ENCODE data around the gene CHD9. TPM values are rescaled to one million over a fixed set of nuclear protein-coding genes. Genes with fewer than 3 reads are reported as not detected.

The CHD9 gene
- total RNA-seq, 1 donor from 2014 or later: 49.2 TPM

DNA sequence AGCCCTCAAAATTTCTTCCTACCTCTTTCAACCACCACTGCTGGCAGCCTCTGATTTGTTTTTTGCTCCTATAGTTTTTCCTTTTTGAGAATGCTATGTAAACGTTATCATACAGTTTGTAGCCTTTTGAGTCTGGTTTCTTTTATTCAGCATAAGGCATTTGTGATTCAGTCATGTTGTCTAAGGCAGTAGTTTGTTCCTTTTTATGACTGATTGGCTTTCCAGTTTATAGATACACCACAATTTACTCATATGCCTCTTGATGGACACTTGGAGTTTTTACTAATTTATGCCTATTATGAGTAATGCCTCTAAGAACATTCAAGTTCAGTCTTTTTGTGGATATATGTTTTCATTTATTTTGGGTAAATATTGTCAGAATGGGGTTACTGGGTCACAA, 136.6 kb downstream of the CHD9 start:
- no peak overlapping the region for H3K4me3 Mint-ChIP-seq (ENCODE audit: unreplicated experiment)
- no peak overlapping the region for H3K27ac Mint-ChIP-seq (ENCODE audit: unreplicated experiment)
- DNase-seq (ENCODE audit: low spot score): no peak
- H3K4me1 Mint-ChIP-seq (ENCODE audit: unreplicated experiment): no peaks in the 10 kb centered on the region
- peaks cover 4% of the 10 kb centered on the region for H3K9me3 Mint-ChIP-seq (ENCODE audit: unreplicated experiment)
- H3K36me3 Mint-ChIP-seq (ENCODE audit: low read depth, unreplicated experiment): peaks cover 12% of the 10 kb centered on the region
- no peaks in the 10 kb centered on the region for H3K27me3 Mint-ChIP-seq (ENCODE audit: unreplicated experiment)
- TF ChIP-seq, protein P1, sequence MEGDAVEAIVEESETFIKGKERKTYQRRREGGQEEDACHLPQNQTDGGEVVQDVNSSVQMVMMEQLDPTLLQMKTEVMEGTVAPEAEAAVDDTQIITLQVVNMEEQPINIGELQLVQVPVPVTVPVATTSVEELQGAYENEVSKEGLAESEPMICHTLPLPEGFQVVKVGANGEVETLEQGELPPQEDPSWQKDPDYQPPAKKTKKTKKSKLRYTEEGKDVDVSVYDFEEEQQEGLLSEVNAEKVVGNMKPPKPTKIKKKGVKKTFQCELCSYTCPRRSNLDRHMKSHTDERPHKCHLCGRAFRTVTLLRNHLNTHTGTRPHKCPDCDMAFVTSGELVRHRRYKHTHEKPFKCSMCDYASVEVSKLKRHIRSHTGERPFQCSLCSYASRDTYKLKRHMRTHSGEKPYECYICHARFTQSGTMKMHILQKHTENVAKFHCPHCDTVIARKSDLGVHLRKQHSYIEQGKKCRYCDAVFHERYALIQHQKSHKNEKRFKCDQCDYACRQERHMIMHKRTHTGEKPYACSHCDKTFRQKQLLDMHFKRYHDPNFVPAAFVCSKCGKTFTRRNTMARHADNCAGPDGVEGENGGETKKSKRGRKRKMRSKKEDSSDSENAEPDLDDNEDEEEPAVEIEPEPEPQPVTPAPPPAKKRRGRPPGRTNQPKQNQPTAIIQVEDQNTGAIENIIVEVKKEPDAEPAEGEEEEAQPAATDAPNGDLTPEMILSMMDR (IDR thresholded peaks at IDR 0.05; ENCODE audit: unreplicated experiment): no peak

DNA sequence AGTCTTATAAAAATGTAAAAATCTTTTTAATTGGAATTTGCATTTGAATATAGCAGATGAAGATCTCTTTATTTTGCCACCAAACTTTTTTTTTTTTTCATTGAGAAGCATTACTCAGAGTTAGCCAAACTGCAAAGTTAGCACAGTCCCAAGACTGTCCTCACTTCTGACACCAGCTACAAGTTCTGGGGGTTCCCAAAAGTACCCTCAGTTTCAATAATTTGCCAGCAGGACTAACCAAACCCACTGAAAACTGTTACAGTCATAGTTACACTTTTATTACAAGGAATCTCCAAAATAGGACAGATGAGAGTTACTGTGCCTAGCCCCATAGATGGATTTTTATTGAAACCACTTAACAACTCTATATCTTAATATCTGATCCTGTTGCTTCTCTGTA, 144.1 kb downstream of the CHD9 start:
- TF ChIP-seq, protein P1 (IDR thresholded peaks at IDR 0.05; ENCODE audit: unreplicated experiment): no peak
- Mint-ChIP-seq H3K36me3 (ENCODE audit: low read depth, unreplicated experiment) (no peaks in the 10 kb centered on the region), H3K4me1 (ENCODE audit: unreplicated experiment) (no peaks in the 10 kb centered on the region), H3K4me3 (ENCODE audit: unreplicated experiment) (no peak overlapping the region), H3K27me3 (ENCODE audit: unreplicated experiment) (no peaks in the 10 kb centered on the region), H3K27ac (ENCODE audit: unreplicated experiment) (no peak overlapping the region), H3K9me3 (ENCODE audit: unreplicated experiment) (no peaks in the 10 kb centered on the region)
- no peak for DNase-seq (ENCODE audit: low spot score)

DNA sequence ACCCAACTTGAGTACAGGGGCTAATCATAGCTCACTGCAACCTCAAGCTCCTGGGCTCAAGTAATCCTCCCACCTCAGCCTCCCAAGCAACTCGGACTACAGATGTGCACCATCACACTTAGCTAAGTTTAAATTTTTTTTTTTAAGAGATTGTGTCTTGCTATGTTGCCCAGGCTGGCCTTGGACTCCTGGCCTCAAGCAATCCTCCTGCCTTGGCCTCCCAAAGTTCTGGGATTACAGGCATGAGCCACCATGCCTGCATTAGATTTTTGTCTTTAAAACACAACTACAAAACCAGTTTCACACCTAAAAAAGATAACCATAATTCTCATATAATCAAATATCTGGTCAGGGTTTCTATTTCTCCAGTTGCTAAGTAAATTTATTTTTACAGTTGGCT, 147.1 kb downstream of the CHD9 start:
- H3K27ac Mint-ChIP-seq (ENCODE audit: unreplicated experiment): no peak overlapping the region
- no peak for DNase-seq (ENCODE audit: low spot score)

DNA sequence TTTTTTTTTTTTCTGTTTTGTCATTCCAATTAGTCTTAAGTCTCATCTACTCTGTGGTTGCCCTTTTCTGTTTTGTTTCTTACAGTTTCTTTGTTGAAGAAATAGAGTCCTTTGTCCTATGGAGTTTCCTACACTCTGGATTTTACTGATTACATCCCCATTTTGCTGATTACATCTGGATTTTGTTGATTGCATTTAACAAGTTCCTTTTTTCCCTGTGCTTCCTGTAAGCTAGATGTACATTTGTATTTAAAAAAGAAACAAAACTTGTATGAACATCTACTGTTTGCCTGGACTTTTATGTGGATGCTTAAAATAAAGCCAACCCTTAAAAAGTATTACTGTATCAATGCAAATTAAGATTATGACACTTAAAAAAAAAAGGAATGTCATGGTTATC, 147.6 kb downstream of the CHD9 start:
- H3K4me1 Mint-ChIP-seq (ENCODE audit: unreplicated experiment): no peaks in the 10 kb centered on the region
- H3K4me3 Mint-ChIP-seq (ENCODE audit: unreplicated experiment): no peak overlapping the region
- no peak overlapping the region for H3K27ac Mint-ChIP-seq (ENCODE audit: unreplicated experiment)
- TF ChIP-seq, protein P1 (IDR thresholded peaks at IDR 0.05; ENCODE audit: unreplicated experiment): no peak
- H3K36me3 Mint-ChIP-seq (ENCODE audit: low read depth, unreplicated experiment): no peaks in the 10 kb centered on the region
- H3K9me3 Mint-ChIP-seq (ENCODE audit: unreplicated experiment): no peaks in the 10 kb centered on the region
- no peaks in the 10 kb centered on the region for H3K27me3 Mint-ChIP-seq (ENCODE audit: unreplicated experiment)
- no peak for DNase-seq (ENCODE audit: low spot score)

More for the DNA sequence above, 147.1 kb downstream of the CHD9 start:
- TF ChIP-seq, protein P1 (IDR thresholded peaks at IDR 0.05; ENCODE audit: unreplicated experiment): no peak
- no peaks in the 10 kb centered on the region for H3K27me3 Mint-ChIP-seq (ENCODE audit: unreplicated experiment)
- no peaks in the 10 kb centered on the region for H3K9me3 Mint-ChIP-seq (ENCODE audit: unreplicated experiment)
- H3K36me3 Mint-ChIP-seq (ENCODE audit: low read depth, unreplicated experiment): no peaks in the 10 kb centered on the region
- no peaks in the 10 kb centered on the region for H3K4me1 Mint-ChIP-seq (ENCODE audit: unreplicated experiment)
- H3K4me3 Mint-ChIP-seq (ENCODE audit: unreplicated experiment): no peak overlapping the region

DNA sequence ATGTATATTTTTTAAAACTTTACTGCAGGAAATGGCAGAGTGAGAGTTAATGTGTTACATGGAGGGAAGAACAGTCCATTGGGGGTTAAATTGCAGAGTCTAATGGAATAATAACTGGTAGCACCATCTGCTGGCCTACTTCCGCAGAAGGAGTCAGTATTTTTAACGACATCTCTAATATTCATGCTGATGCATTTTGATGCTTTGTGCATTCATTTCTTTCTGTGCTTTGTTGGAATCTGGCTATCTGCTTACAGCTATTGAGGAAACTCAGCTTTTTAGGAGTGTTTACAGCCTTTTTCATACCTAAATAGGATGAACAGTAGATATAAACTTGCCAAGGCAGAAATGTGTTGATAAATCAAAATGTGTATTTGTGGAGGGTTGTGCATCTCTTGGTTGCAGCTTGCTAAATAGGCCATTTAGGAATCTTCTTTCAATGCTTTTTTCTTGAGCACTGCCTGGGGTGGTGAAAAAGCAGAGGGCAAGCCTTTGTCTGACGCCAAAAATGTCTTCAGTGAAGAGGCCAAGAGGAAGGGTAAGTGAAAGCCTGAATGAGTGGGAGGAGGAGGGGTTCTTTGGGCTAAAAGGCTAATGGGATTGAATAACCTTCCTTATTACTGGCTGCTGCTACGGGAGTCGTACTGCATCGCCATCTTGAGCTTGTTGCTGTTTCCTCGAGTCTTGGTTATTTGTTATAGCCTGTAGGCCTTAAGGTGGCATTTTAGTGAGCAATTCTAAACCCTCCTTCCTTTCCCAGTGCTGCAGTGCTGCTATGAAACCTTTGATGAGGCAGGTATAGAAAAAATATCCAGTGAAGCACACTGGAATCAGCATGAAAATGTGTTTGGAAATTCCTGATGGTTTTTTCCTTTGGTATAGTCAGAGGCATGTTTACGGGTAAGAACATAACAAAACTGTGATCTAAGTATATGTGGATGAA, 153.3 kb downstream of the CHD9 start:
- Mint-ChIP-seq H3K4me1 (ENCODE audit: unreplicated experiment) (peaks cover 18% of the 10 kb centered on the region), H3K27ac (ENCODE audit: unreplicated experiment) (peak overlapping the region; percentile 100), H3K27me3 (ENCODE audit: unreplicated experiment) (no peaks in the 10 kb centered on the region)

More for the DNA sequence above, 153.3 kb downstream of the CHD9 start:
- Mint-ChIP-seq H3K36me3 (ENCODE audit: low read depth, unreplicated experiment) (peaks cover 1% of the 10 kb centered on the region), H3K4me3 (ENCODE audit: unreplicated experiment) (peak overlapping the region; percentile 97), H3K9me3 (ENCODE audit: unreplicated experiment) (no peaks in the 10 kb centered on the region)
- TF ChIP-seq, protein P1 (IDR thresholded peaks at IDR 0.05; ENCODE audit: unreplicated experiment): peak; percentile 13
- DNase-seq (ENCODE audit: low spot score): peak; percentile 42

Data from endothelial cell (in vitro differentiated cells).